GM21360 (cell line): Measurements from ENCODE around the gene SEZ6L2.
"Not testable (repeated sequence)": the region's sequence is repeated elsewhere in the genome, so short reads cannot be mapped to it uniquely, and the experiment has no call there.

Experiments used
- ATAC-seq: cut with Tn5 transposase; IDR thresholded peaks from one replicate; pipeline ENCODE4 v1.9.1; 2021; ENCODE audit warnings: mild to moderate bottlenecking, moderate library complexity; ENCODE audit not compliant: unreplicated experiment

Gene SEZ6L2

GRCh38 chr16:29858149-29858849, 41.1 kb downstream of the SEZ6L2 start:
- ATAC-seq, result no peak

DNA sequence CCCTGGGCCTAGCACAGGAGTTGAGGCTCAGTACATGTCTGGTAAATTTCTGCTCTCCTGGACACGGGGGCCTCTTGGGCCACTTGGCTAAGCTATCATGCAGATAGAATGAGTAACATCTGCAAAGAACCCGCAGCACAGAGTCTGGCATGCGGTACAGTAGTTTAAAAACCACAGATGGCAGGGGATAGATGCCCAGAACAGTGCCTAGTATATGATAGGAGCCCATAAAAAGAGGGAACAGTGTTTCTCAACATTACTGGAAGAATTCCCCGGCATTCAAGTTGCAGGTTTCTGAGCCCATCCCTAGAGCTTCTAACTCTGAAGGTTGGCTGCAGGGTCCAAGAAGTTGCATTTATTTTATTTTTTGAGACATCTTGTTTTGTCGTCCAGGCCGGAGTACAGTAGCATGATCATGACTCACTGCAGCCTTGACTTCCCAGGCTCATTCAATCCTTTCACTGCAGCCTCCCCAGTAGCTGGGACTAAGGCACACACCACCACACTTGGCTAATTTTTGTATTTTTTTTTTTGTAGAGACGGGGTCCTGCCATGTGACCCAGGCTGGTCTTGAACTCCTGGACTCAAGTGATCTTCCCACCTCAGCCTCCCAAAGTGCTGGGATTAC, 42.1 kb downstream of the SEZ6L2 start:
- ATAC-seq, result no peak

DNA sequence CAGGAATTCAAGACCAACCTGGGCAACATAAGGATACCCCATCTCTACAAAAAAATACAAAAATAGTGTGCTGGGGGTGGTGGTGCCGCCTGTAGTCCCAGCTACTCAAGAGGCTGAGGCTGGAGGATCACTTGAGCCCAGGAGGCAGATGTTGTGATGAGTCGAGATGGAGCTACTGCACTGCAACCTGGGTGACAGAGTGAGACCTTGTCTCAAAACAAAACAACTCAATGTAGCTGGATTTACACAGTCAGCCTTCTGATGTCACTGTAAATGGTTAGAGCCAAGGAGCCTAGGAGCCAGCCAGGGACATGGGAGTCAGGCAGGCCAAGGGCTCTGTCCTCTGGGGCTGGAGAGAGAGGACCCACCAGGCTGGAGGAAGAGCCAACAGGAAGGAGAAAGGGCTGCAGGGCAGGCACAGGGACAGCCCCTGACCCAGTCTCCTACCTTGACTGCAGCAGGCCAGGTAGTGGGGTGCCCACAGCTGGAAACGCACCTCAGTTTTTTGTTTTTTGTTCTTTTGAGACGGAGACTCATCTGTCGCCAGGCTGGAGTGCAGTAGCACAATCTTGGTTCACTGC, 44.7 kb downstream of the SEZ6L2 start:
- no peak for ATAC-seq

DNA sequence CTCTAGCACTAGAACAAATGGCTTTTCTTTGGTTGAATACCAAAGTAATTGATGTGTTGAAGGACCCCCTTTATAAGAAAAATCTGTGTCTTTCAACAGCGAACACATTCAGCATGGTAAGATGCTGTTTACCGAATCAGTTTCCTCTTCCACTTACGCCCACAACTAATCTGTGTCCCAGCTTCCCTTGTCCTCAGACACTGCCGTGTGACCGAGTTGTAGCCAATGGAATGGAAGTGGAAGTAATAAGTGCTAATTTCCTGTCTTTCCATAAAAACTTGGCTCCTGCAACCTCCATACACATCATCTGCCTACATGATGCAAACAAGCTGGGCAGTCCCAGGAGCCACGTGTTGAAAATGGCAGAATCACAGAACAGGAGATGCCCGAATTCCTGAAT, 46.7 kb downstream of the SEZ6L2 start:
- ATAC-seq, result no peak

DNA sequence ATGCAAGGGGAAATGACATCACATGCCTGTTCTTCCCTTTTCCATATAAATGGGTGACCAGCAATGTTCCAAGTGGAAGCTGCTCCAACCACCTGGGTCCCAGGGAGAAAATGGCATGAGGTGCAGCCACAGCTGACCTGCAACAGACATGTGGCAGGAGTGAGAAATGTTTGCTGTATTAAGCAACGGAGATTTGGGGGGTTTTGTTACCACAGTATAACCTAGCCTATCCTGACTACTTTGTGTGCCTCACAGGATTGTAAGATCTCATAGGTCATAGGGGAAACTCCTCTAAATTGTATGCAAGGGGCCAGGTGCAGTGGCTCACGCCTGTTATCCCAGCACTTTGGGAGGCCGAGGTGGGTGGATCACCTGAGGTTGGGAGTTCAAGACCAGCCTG, 48.4 kb downstream of the SEZ6L2 start:
- ATAC-seq, result no peak

DNA sequence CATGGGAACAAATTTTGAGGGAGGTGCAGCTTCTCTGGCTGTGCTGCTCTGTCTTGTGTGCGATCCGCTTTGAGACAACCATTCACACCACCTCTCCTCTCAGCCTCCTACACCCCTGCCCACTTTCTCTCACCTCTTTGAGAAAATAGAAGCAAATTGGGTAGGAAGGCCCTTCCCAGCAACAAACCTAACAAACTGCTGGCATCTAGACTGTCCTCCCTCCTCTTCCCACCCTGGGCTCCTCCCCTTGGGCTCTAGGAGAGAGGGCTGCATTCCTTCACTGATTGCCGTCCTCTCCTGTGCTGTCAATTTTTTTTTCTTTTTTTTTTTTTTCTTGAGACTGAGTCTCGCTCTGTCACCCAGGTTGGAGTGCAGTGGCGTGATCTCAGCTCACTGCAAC, 49.8 kb downstream of the SEZ6L2 start:
- no peak for ATAC-seq

- no peak for ATAC-seq
Measured at GRCh38 chr16:29848420-29849297, 50.7 kb downstream of the SEZ6L2 start.

DNA sequence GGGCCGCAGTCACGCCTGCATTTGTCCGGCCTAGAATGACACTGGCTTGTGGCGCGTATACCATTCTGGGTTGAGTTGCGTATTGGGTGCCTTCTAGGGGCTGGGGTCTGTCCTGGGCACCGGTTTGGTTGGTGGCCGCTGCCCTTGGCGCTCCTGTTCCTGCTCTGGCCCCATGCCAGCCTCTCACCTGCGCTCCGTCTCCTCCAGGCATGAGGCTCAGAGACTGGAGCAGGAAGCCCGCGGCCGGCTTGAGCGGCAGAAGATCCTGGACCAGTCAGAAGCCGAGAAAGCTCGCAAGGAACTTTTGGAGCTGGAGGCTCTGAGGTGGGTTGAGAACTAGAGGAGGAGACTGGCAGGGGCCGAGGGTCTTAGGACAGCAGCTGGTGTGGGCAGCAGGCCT, 53.7 kb downstream of the SEZ6L2 start:
- no peak for ATAC-seq

GRCh38 chr16:29844575-29845331, 54.6 kb downstream of the SEZ6L2 start:
- no peak for ATAC-seq

DNA sequence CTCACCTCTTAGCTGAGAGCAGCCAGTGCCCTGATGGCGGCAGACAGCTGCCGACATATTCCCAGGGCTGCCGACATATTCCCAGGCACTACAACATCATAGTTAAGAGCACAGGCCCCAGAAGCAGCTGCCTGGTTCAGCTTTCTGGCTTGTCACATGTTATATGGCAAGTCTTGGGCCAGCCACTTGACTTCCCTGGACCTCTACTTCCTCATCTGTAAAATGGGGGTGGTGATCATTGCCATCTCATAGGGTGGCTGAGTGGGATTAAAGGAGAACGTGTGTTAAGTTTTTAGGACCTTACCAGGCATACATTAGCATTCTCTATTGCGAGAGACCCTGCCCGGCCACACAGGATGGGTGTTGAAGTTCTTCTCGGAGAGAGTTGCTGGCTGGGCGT, 55.4 kb downstream of the SEZ6L2 start:
- ATAC-seq, result no peak

DNA sequence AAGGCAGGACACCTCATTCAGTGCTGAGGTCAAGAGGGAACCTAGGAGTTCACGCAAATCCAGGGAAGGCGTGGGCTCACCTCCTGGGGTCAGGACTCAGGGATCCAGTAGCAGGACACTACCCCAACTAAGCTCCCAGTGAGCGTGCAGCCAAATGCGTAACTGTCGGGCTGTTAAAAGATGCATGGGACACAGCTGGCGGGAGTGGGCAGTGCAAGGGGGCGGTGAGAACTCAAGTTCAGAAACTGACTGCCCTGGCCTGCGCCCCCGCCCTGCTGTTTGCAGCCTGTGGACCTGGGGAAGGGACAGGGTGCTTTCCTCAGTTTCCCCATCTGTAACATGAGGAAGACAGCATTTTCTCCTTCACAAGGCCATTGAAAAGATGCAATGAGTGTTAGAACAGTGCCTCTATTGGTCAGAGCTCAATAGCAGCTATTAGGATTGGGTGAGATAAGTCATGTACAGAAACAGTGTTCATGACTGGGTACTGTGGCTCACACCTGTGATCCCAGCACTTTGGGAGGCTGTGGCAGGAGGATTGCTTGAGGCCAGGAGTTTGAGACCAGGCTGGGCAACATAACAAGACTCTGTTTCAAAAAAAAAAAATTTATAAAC, 56.5 kb downstream of the SEZ6L2 start:
- no peak for ATAC-seq

DNA sequence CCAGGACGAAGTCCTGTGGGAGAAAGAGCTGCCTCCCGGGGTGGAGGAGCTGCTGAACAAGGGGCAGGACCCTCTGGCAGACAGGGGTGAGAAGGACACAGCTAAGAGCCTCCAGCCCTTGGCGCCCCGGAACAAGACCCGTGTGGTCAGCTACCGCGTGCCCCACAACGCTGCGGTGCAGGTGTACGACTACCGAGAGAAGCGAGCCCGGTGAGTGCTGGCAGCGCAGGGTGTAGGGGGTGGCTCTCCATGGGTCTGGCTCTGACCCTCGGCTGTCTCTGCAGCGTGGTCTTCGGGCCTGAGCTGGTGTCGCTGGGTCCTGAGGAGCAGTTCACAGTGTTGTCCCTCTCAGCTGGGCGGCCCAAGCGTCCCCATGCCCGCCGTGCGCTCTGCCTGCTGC, 57.7 kb downstream of the SEZ6L2 start:
- no peak for ATAC-seq

- ATAC-seq, result no peak
Measured at GRCh38 chr16:29840240-29840639, 59.1 kb downstream of the SEZ6L2 start.

GRCh38 chr16:29839822-29840221, 59.5 kb downstream of the SEZ6L2 start:
- ATAC-seq, result no peak

- ATAC-seq, result no peak
Measured at GRCh38 chr16:29837841-29838240, 61.5 kb downstream of the SEZ6L2 start.

DNA sequence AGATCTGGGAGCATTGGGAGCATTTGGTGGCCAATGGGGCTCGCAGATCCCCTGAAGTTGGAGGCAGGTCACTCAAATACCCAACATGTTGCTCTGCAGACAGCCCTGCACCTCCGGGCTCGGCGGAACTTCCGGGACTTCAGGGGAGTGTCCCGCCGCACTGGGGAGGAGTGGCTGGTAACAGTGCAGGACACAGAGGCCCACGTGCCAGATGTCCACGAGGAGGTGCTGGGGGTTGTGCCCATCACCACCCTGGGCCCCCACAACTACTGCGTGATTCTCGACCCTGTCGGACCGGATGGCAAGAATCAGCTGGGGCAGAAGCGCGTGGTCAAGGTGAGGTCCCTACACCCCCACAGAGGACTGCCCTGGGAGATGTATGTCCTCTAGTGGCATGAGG, 62.7 kb downstream of the SEZ6L2 start:
- ATAC-seq, result no peak

DNA sequence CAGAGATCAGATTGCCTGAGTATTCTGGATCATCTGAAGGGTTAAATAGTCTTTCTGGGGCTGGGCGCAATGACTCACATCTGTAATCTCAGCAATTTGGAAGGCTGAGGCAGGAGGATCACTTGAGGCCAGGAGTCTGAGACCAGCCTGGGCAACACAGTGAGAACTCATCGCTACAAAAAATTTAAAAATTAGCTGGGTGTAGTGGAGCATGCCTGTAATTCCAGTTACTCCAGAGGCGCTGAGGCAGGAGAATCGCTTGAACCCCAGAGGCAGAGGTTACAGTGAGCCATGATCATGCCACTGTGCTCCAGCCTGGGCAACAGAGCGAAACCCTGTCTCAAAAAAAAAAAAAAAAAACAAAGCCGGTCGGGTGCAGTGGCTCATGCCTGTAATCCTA, 63.4 kb downstream of the SEZ6L2 start:
- no peak for ATAC-seq

GRCh38 chr16:29834079-29834478, 65.3 kb downstream of the SEZ6L2 start:
- ATAC-seq, result no peak

DNA sequence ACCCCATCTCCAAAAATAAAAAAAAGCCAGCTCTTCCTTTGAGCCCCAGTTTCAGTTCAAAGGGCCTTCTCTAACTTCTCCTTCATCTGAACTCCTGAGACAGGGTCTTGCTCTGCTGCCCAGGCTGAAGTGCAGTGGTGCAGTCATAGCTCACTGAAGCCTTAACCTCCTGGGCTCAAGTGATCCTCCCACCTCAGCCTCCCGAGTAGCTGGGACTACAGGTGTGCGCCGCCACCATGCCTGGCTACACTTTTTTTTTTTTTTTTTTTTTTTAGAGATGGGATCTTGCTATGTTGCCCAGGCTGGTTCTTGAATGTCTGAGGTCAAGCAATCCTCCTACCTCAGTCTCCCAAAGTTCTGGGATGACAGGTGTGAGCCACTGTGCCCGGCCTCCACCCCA, 66.1 kb downstream of the SEZ6L2 start:
- not testable (repeated sequence) for ATAC-seq

GRCh38 chr16:29831490-29831889, 67.9 kb downstream of the SEZ6L2 start:
- ATAC-seq, result no peak
